Activated CD8-positive, alpha-beta memory T cell treated with anti-CD3 and anti-CD28 coated beads, Interleukin-2, amount 50 U/mL, for 48 hours (primary cell): ENCODE data around the gene EGLN2.
"Not testable (repeated sequence)": the region's sequence is repeated elsewhere in the genome, so short reads cannot be mapped to it uniquely, and the experiment has no call there.

Experiments
- DNase-seq: peaks from one replicate; pipeline ENCODE4 v3.0.0-alpha.2; 2020

Gene EGLN2

DNA sequence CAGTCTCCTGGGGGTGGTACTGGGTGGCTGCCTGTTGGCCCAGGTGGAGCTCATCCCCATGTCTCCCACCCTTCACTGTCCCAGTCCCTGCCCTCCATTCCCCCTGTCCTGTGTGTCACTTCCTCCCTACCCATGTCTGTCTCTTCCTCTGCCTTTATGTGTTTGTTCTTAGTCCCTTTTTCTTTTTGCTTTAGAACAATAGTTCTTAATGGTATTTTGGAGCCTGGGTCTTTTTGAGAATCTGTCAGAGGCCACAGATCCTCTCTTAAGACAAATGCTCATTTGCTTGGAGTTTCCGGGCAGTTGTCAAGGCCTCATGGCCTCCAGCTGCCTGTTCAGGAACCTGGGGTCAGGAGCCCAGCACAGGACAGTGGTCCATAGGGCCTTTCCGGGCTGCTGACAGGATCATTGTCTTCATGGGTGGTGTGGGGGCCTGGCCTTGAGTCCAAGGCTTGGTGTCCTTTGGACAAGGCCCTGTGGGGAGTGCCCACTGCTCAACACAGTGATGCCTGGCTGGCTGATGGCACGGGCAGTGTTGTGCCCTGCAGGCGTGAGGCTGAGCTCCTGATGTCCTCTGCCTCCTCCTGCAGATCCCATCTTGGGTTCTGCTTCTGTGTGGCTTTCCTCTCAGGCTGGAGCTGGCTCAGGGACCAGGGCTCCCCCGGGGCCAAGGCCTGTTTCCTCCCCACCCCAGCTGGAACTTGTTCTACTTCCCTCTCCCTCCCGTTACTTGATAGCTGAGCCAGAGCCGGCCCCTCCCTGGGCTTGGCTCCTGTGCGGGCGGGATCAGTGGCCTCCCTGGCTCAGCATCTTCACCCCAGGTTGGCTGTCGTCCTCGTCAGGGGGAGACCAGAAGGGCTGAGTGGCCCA lies 3.5 kb downstream of the EGLN2 start:
- DNase-seq: peak; percentile 53

DNA sequence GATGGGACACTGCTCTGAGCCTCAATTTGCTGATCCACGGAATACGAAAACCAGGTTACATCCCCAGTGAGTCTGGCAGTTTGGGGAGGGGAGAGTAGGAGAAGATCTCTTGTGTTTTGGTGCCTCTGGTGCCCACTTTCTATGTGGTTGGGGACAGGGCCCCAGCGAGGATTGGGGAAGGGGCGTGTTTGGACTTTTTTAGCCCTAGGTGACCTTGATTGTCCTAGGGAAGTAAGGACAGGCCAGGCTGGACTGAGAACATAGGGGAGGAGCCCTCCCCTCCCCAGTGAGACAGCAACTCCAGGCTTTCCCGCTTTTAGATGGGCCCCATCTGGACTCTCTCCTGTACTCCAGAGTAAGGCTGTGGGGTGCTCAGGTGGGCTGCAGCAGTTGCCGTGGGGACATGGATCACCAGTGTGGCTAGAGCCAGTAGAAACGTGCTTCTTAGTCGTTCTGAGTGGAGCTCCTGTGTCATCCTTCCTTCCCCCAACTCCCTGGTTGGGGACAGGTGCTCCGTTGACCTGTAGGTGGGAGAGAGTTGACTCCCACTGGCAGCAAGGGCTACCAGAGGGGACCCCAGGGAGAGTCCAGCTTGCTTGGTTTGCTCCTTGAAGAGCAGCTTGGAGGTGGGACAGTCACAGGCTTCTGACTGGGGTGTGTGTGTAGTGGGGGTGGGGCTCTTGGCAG lies 4.3 kb downstream of the EGLN2 start:
- DNase-seq: no peak

DNA sequence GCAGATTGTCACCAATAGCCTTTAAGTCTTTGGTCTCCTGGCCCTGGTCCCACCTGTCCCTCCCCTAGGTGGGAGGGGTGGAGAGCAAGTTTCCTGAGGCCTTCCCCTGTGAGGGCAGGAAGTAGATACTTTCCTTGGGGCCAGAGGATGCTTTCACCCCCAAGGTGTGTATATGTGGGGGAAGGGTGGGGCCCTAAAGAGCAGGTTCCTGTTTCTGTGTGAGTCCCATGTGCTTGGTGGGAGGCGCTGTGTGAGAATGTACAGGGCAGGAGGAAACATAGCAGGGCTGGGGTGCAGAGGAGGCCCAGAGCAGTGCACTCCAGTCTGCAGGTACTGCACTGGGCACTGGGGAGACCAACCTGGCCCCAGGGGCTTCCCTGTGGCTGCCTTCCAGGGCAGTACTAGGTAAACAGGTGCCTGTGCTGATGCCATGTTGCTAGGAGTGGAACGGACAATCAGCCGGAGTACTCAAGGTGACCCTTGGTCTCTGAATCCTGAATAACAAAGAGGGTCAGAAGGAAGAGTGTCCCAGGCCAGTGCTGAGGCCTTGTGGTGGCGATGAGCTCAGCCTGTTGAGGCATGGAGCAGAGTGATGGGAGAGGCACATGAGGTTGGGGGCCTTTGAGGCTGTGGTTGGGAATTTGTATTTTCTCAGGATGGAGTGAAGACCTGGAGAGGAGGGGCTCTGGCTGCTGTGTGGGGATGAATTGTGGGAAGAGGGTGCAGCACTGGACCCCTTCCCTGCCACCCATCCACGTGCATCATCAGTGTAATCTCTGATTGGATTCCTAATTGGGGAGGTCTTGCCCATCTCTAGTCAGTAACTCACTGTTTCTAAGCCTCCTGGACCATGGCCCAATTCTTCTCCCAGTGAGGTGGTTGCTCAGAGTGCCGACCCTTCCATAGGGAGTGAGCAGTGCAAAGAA lies 5.1 kb downstream of the EGLN2 start:
- peak; percentile 64 for DNase-seq

- no peak for DNase-seq
These were observed 5.8 kb downstream of the EGLN2 start for GRCh38 chr19:40804783-40805242.

DNA sequence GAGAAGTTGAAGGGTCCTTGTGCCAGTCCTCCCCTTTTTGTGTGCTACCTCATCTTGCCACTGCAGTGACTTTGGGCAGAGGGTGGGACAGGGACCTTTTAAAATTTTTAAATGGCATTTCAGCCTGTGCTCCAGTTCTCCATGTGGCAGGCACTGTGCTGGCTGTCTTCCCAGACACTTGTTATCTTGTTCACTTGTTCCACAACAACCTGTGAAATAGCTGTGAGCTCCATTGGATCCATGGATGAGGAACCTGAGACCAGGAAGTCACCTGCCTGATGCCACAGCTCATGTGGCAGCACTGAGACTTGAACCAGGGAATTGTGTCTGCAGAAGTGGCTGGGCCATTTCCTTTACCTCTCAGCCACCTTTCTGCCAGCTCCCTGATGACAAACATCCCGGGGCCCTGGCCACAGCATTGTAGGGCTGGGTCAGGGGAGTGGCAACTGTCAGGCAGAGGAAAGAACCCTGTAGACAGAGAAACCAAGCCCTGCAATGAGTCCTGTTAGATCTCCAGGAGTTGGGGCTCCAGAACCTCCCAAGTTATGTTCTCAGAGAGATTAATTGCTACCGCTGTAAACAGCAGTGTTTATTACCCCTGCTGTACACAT lies 6.4 kb downstream of the EGLN2 start:
- DNase-seq: no peak

GRCh38 chr19:40806423-40807146 lies 7.6 kb downstream of the EGLN2 start:
- DNase-seq: peak; percentile 92

GRCh38 chr19:40807147-40808020 lies 8.4 kb downstream of the EGLN2 start:
- DNase-seq: no peak

DNA sequence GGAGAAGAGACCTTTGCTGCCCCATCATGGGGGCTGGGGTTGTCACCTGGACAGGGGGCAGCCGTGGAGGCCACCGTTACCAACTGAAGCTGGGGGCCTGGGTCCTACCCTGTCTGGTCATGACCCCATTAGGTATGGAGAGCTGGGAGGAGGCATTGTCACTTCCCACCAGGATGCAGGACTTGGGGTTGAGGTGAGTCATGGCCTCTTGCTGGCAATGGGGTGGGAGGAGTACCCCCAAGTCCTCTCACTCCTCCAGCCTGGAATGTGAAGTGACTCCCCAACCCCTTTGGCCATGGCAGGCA lies 9.0 kb downstream of the EGLN2 start:
- no peak for DNase-seq

- DNase-seq: no peak
These were observed 9.5 kb downstream of the EGLN2 start for GRCh38 chr19:40808497-40808896.

DNA sequence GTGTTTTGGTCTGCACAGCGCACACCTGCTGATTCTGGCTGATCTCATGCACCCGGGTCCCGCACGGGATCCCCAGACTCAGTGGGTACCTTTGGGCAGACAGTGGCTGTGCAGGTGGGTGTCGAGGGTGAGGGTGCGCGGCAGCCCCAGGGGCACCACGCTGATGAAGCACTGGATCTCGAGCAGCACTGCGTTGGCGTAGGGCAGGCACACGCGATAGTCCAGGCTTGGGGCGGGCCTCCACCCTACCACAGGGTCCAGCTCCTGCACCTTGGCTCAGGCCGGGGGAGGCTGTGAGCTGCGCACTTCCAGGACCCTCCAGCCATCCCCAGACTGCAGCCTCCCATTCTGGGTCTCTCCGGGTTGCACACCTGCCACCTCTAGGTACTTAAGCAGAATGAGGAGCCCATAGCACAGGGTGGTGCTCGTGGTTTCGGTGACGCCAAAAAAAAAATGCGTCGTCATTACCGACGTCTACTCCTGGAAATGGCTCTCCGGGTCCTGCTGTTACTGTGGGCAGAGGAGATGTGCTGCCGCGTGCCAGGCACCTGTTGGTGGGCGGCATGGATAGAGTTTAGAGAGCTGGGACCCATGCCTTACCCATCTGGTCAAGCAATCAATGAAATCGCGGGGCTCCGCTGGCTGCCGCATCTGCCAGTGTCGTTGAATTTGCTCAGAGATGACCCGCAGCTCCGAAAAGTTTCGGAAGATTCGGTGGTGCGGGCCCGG lies 10.5 kb downstream of the EGLN2 start:
- DNase-seq: no peak

GRCh38 chr19:40810160-40810559 lies 11.2 kb downstream of the EGLN2 start:
- DNase-seq: no peak

GRCh38 chr19:40810649-40811408 lies 11.8 kb downstream of the EGLN2 start:
- peak; percentile 76 for DNase-seq

- no peak for DNase-seq
These were observed 12.7 kb downstream of the EGLN2 start for GRCh38 chr19:40811478-40812341.

GRCh38 chr19:40812571-40812970 lies 13.6 kb downstream of the EGLN2 start:
- not testable (repeated sequence) for DNase-seq

DNA sequence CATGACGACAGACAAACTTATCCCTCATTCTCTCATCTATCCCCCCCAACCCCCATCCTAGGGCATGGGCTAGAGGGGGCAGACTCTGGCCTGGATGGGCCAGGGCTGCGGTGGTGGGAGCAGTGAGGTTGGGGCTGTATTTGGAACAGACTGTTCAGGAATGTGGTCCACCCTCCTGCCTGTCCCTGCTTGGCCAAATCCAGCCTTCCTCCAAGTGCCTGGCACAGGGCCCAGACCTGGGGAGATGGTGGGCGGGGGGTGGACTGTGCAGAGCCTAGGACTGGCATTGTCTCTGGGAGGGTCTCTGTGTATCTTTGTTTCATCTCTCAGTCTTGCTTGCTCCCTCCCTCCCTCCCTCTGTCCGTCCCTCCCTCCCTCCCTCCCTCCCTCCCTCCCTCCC lies 14.2 kb downstream of the EGLN2 start:
- no peak for DNase-seq

DNA sequence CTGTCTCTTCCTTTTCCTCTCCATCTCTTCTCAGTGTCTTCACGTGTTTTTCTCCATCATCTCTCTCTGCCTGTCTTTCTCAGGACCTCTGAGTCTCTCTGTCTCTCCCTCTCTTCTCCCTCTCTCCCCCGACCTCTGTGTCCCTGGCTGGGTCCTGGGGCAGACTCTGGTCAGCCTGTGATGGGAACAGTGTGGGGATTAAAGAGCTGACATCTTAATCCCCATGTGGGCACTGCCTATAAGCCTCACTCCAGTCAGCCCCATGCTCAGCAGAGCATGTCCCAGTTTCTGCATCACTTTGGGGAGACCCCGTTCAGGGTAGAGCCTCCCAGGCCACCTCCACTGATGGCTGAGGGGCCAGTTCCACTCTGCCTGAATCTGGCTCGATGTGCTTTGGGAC lies 16.2 kb downstream of the EGLN2 start:
- no peak for DNase-seq

DNA sequence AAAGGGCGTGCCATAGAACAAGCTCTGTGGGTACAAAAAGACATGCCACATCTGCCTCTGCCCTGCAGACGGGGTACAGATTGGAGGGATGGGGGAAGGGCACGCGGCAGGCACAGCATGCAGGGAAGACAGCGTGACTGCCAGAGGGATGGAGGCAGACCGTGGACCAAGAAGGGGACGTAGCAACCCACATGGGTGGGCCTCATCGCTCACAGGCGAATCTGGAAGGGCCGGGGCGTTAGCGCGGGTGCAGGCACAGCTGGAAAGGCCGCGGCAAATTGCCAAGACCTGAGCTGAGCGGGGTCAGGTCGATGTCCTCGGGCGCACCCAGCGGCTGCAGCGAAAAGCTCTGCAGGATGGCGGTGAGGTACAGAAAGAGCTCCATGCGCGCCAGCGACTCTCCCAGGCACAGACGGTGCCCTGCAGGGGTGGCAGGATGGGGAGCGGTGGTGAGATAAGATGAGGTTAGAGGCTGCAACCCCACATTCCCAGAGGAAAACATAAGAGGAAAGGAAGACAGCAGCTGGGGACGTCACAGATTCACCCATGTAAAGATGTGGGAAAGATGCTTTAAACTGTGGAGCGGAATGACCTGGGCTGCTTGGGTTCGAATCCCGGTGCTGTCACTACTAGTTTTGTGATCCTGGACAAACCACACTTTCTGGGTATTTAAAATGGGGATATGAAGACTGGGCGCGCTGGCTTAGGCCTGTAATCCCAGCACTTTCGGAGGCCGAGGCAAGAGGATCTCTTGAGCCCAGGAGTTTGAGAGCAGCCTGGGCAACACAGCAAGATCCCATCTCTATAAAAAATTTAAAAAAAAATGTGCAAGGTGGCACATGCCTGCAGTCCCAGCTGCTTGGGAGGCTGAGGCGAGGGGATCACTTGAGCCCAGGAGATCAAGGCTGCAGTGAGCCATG lies 19.7 kb downstream of the EGLN2 start:
- peak; percentile 86 for DNase-seq
